GM12874 (cell line): Measurements from ENCODE around the gene UBE2D1.

ENCODE experiments used
- CTCF ChIP-seq: IDR thresholded peaks from 2 replicates; pipeline ENCODE4 v1.5.1; 2011; ENCODE audit warnings: low read depth, mild to moderate bottlenecking, control low read depth, low read length, moderate library complexity; ENCODE audit not compliant: insufficient read depth

Gene UBE2D1

GRCh38 chr10:58305821-58306220, 29.0 kb upstream of the UBE2D1 start:
- TF ChIP-seq CTCF = no peak

GRCh38 chr10:58307676-58308075, 27.1 kb upstream of the UBE2D1 start:
- no peak for TF ChIP-seq CTCF

- TF ChIP-seq CTCF = no peak
Observed at GRCh38 chr10:58311026-58311425, 23.8 kb upstream of the UBE2D1 start.

- TF ChIP-seq CTCF = no peak
Observed at GRCh38 chr10:58316874-58317273, 17.9 kb upstream of the UBE2D1 start.

- no peak for TF ChIP-seq CTCF
Observed at GRCh38 chr10:58318346-58318745, 16.5 kb upstream of the UBE2D1 start.

- TF ChIP-seq CTCF = no peak
Observed at GRCh38 chr10:58319599-58319998, 15.2 kb upstream of the UBE2D1 start.

- no peak for TF ChIP-seq CTCF
Observed at GRCh38 chr10:58320351-58321049, 14.3 kb upstream of the UBE2D1 start.
